ENCODE data around the gene SLC49A4.

GRCh38 chr3:122858373-122858772 lies 63.5 kb downstream of the SLC49A4 start:
- TF ChIP-seq POLR2AphosphoS5 (IDR thresholded peaks at IDR 0.05) = no peak
- TF ChIP-seq CTCF (IDR thresholded peaks at IDR 0.05) = peak in 2 of 3 experiments; percentile 25 to 33
- TF ChIP-seq POLR2A (IDR thresholded peaks at IDR 0.05; ENCODE audit: low read depth) = no peak
- TF ChIP-seq EP300 (IDR thresholded peaks at IDR 0.05) = no peak
